Measurements from ENCODE around the gene SCD5. TPM values are rescaled to one million over a fixed set of nuclear protein-coding genes. Genes with fewer than 3 reads are reported as not detected.

The SCD5 gene
- total RNA-seq, 1 donor from 2014 or later, result 61.7 TPM

DNA sequence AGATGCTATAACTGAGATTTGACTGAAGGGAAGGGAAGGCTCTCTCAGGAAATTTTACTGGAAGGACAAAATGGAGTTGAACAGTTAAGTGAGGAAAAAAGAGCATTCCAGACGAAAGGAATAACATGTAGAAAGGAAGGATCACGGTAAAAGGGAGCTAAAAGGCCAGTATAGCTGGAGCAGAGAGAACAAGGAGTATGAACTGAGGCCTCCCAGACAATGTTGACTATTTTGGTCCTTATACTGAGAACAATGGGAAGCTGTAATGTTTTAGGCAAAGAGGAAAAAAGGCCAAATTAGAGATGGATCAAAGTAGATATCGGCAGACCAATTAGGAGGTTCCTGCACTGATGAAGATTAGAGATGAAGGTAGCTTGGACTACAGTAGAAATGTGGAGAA is 26.8 kb upstream of the SCD5 start:
- Histone ChIP-seq H3K4me2 (ENCODE audit: low read length) (no peak overlapping the region), H3K36me3 (ENCODE audit: insufficient read depth, low read length) (peaks cover 72% of the 10 kb centered on the region), H3K27me3 (ENCODE audit: insufficient read depth, low read length) (no peaks in the 10 kb centered on the region), H3K4me3 (ENCODE audit: insufficient read depth, low read depth, low read length) (no peak overlapping the region), H3K9me3 (ENCODE audit: insufficient read depth, low read depth, low read length) (no peaks in the 10 kb centered on the region), H3K27ac (ENCODE audit: low read depth, low read length) (no peak overlapping the region), H3K4me1 (ENCODE audit: insufficient read depth, low read length) (peaks cover 6% of the 10 kb centered on the region), H3K79me2 (ENCODE audit: insufficient read depth, low read length) (peaks cover 9% of the 10 kb centered on the region), H2AFZ (ENCODE audit: low read depth, low read length) (no peak overlapping the region), H4K20me1 (ENCODE audit: insufficient read depth, low read length) (peaks cover 47% of the 10 kb centered on the region), H3K9ac (ENCODE audit: low read length) (no peak overlapping the region)
- peaks cover 22% of the 10 kb centered on the region for H3K36me3 Mint-ChIP-seq (ENCODE audit: low read depth, unreplicated experiment)
- TF ChIP-seq CTCF (IDR thresholded peaks at IDR 0.05; ENCODE audit: insufficient read depth, low read depth, low read length) (no peak), EZH2 (IDR thresholded peaks at IDR 0.05; ENCODE audit: insufficient read depth, low read length) (no peak)
- H3K27ac Mint-ChIP-seq (ENCODE audit: unreplicated experiment), result no peak overlapping the region
- peaks cover 18% of the 10 kb centered on the region for H3K4me1 Mint-ChIP-seq (ENCODE audit: low read depth, unreplicated experiment)
- H3K27me3 Mint-ChIP-seq (ENCODE audit: low read depth, unreplicated experiment), result no peaks in the 10 kb centered on the region
- H3K9me3 Mint-ChIP-seq (ENCODE audit: unreplicated experiment), result no peaks in the 10 kb centered on the region
- H3K4me3 Mint-ChIP-seq (ENCODE audit: unreplicated experiment), result no peak overlapping the region
- DNase-seq (ENCODE audit: low read depth) (no peak), FAIRE-seq (peak; percentile 55)

DNA sequence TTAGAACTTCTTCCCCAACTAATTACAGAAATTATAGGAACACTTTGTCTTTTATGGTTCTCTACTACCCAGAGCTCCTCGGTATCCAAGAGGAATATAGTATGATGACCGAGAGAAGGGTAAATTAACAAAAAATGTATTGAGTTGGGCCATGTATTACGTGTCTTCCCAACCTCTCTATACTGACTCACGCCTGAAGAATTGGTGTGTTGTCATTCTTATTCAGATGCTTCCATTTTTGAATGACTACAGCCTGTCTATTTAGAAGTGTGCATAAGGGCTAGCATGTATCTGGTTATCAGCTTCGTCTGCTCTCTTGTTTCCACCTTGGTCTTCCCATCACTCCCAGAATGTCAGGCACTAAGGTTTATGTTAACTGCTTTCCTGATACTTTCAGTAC is 24.5 kb upstream of the SCD5 start:
- Mint-ChIP-seq H3K4me3 (ENCODE audit: unreplicated experiment) (no peak overlapping the region), H3K27ac (ENCODE audit: unreplicated experiment) (peak overlapping the region; percentile 85), H3K27me3 (ENCODE audit: low read depth, unreplicated experiment) (no peaks in the 10 kb centered on the region), H3K9me3 (ENCODE audit: unreplicated experiment) (no peaks in the 10 kb centered on the region), H3K4me1 (ENCODE audit: low read depth, unreplicated experiment) (peaks cover 22% of the 10 kb centered on the region), H3K36me3 (ENCODE audit: low read depth, unreplicated experiment) (peaks cover 21% of the 10 kb centered on the region)
- Histone ChIP-seq H3K27ac (ENCODE audit: low read depth, low read length) (peak overlapping the region; percentile 57), H4K20me1 (ENCODE audit: insufficient read depth, low read length) (peaks cover 38% of the 10 kb centered on the region), H3K27me3 (ENCODE audit: insufficient read depth, low read length) (no peaks in the 10 kb centered on the region), H3K4me3 (ENCODE audit: insufficient read depth, low read depth, low read length) (no peak overlapping the region), H3K4me1 (ENCODE audit: insufficient read depth, low read length) (peaks cover 6% of the 10 kb centered on the region), H3K36me3 (ENCODE audit: insufficient read depth, low read length) (peaks cover 80% of the 10 kb centered on the region), H3K79me2 (ENCODE audit: insufficient read depth, low read length) (peaks cover 2% of the 10 kb centered on the region), H3K4me2 (ENCODE audit: low read length) (peak overlapping the region; percentile 4), H2AFZ (ENCODE audit: low read depth, low read length) (no peak overlapping the region), H3K9ac (ENCODE audit: low read length) (no peak overlapping the region), H3K9me3 (ENCODE audit: insufficient read depth, low read depth, low read length) (no peaks in the 10 kb centered on the region)
- peak; percentile 83 for FAIRE-seq
- DNase-seq (ENCODE audit: low read depth), result peak; percentile 57
- TF ChIP-seq EZH2 (IDR thresholded peaks at IDR 0.05; ENCODE audit: insufficient read depth, low read length) (no peak), CTCF (IDR thresholded peaks at IDR 0.05; ENCODE audit: insufficient read depth, low read depth, low read length) (no peak)

- H3K27me3 Mint-ChIP-seq (ENCODE audit: low read depth, unreplicated experiment), result no peaks in the 10 kb centered on the region
- Histone ChIP-seq H3K9me3 (ENCODE audit: insufficient read depth, low read depth, low read length) (no peaks in the 10 kb centered on the region), H3K27me3 (ENCODE audit: insufficient read depth, low read length) (no peaks in the 10 kb centered on the region), H3K79me2 (ENCODE audit: insufficient read depth, low read length) (no peaks in the 10 kb centered on the region), H3K4me3 (ENCODE audit: insufficient read depth, low read depth, low read length) (no peak overlapping the region), H2AFZ (ENCODE audit: low read depth, low read length) (no peak overlapping the region), H3K4me2 (ENCODE audit: low read length) (no peak overlapping the region), H3K9ac (ENCODE audit: low read length) (no peak overlapping the region), H4K20me1 (ENCODE audit: insufficient read depth, low read length) (peaks cover 28% of the 10 kb centered on the region), H3K4me1 (ENCODE audit: insufficient read depth, low read length) (peaks cover 6% of the 10 kb centered on the region), H3K27ac (ENCODE audit: low read depth, low read length) (no peak overlapping the region), H3K36me3 (ENCODE audit: insufficient read depth, low read length) (peaks cover 68% of the 10 kb centered on the region)
- TF ChIP-seq CTCF (IDR thresholded peaks at IDR 0.05; ENCODE audit: insufficient read depth, low read depth, low read length) (no peak), EZH2 (IDR thresholded peaks at IDR 0.05; ENCODE audit: insufficient read depth, low read length) (no peak)
- peaks cover 22% of the 10 kb centered on the region for H3K4me1 Mint-ChIP-seq (ENCODE audit: low read depth, unreplicated experiment)
- no peak overlapping the region for H3K4me3 Mint-ChIP-seq (ENCODE audit: unreplicated experiment)
- FAIRE-seq (no peak), DNase-seq (ENCODE audit: low read depth) (no peak)
- peaks cover 22% of the 10 kb centered on the region for H3K36me3 Mint-ChIP-seq (ENCODE audit: low read depth, unreplicated experiment)
- no peaks in the 10 kb centered on the region for H3K9me3 Mint-ChIP-seq (ENCODE audit: unreplicated experiment)
- H3K27ac Mint-ChIP-seq (ENCODE audit: unreplicated experiment), result peak overlapping the region; percentile 51
These were observed 22.1 kb upstream of the SCD5 start for GRCh38 chr4:82820689-82821088.

All from astrocyte (in vitro differentiated cells and primary cell).